DOHH2 (cell line): ENCODE results near the gene MYO10.

Source experiments
- H3F3A ChIP-seq: fragments of 200-600 bp; sonication (generic), shearing (Covaris generic); 2 replicates; pipeline ENCODE4 v1.6.0; 2016; ENCODE audit warnings: antibody characterized with exemption, mild to moderate bottlenecking; ENCODE audit not compliant: control insufficient read depth, insufficient read depth
- H3K27ac ChIP-seq: fragments of 200-600 bp; sonication (generic); 2 replicates; pipeline ENCODE4 v1.5.1; 2014; ENCODE audit warnings: low read depth, mild to moderate bottlenecking, low read length, moderate library complexity
- H3K27me3 ChIP-seq: fragments of 200-600 bp; sonication (generic); 2 replicates; pipeline ENCODE4 v1.6.1; 2014; ENCODE audit warnings: mild to moderate bottlenecking, low read length, mixed read lengths; ENCODE audit not compliant: control insufficient read depth
- H3K36me3 ChIP-seq: fragments of 200-600 bp; sonication (generic); 2 replicates; pipeline ENCODE4 v1.6.1; 2014; ENCODE audit warnings: mild to moderate bottlenecking, low read length, moderate library complexity, mixed read lengths; ENCODE audit not compliant: control insufficient read depth
- H3K4me1 ChIP-seq: fragments of 200-600 bp; sonication (generic); 2 replicates; pipeline ENCODE4 v1.6.1; 2014; ENCODE audit warnings: mild to moderate bottlenecking, low read length, mixed read lengths; ENCODE audit not compliant: control insufficient read depth
- H3K4me2 ChIP-seq: fragments of 200-600 bp; sonication (generic); 2 replicates; pipeline ENCODE4 v1.6.0; 2014; ENCODE audit warnings: mild to moderate bottlenecking, low read length, moderate library complexity
- H3K4me3 ChIP-seq: fragments of 200-600 bp; sonication (generic); 2 replicates; pipeline ENCODE4 v1.5.1; 2014; ENCODE audit warnings: mild to moderate bottlenecking, low read length, mixed read lengths
- H3K79me2 ChIP-seq: fragments of 200-600 bp; sonication (generic); 2 replicates; pipeline ENCODE4 v1.6.1; 2014; ENCODE audit warnings: mild to moderate bottlenecking, low read length, mixed read lengths; ENCODE audit not compliant: control insufficient read depth
- H3K9me2 ChIP-seq: fragments of 200-600 bp; sonication (generic); replicated peaks from 2 replicates; pipeline ENCODE4 v1.6.1; 2014; ENCODE audit warnings: mild to moderate bottlenecking, low read length, mixed read lengths; ENCODE audit not compliant: control insufficient read depth
- H3K9me3 ChIP-seq: fragments of 200-600 bp; sonication (generic); 2 replicates; pipeline ENCODE4 v1.6.1; 2014; ENCODE audit warnings: antibody characterized with exemption, low read length, mixed read lengths; ENCODE audit not compliant: control insufficient read depth, insufficient read depth
- H4K20me1 ChIP-seq: fragments of 200-600 bp; sonication (generic); 2 replicates; pipeline ENCODE4 v1.6.0; 2014; ENCODE audit warnings: low read depth, mild to moderate bottlenecking, antibody characterized with exemption, low read length, moderate library complexity; ENCODE audit not compliant: control insufficient read depth, insufficient read depth
- CTCF ChIP-seq: fragments of 200-600 bp; sonication (generic); IDR thresholded peaks from one replicate; pipeline ENCODE4 v1.5.1; 2014; ENCODE audit warnings: antibody characterized with exemption, mild to moderate bottlenecking, low read depth, low read length; ENCODE audit not compliant: poor library complexity, severe bottlenecking
- EZH2phosphoT487 ChIP-seq: fragments of 200-600 bp; sonication (generic); IDR thresholded peaks from 2 replicates; pipeline ENCODE4 v1.6.1; 2017; ENCODE audit warnings: borderline replicate concordance, mild to moderate bottlenecking, antibody characterized with exemption, low read length, moderate library complexity, mixed read lengths

Gene MYO10

GRCh38 chr5:16918891-16919671 is 17.0 kb downstream of the MYO10 start:
- Histone ChIP-seq H3K27me3 (no peaks in the 10 kb centered on the region), H3F3A (no peaks in the 10 kb centered on the region), H3K4me1 (no peaks in the 10 kb centered on the region), H3K36me3 (no peaks in the 10 kb centered on the region), H3K4me2 (no peak overlapping the region), H4K20me1 (no peaks in the 10 kb centered on the region), H3K79me2 (no peaks in the 10 kb centered on the region), H3K9me2 (no peaks in the 10 kb centered on the region), H3K27ac (no peak overlapping the region), H3K9me3 (no peaks in the 10 kb centered on the region), H3K4me3 (no peak overlapping the region)
- TF ChIP-seq EZH2phosphoT487 (no peak), CTCF (no peak)

- no peaks in the 10 kb centered on the region for H3K4me1 ChIP-seq
- H3F3A ChIP-seq: no peaks in the 10 kb centered on the region
- no peaks in the 10 kb centered on the region for H3K27me3 ChIP-seq
- no peak for TF ChIP-seq EZH2phosphoT487
- no peak for TF ChIP-seq CTCF
- no peaks in the 10 kb centered on the region for H3K9me2 ChIP-seq
- no peaks in the 10 kb centered on the region for H3K9me3 ChIP-seq
- no peaks in the 10 kb centered on the region for H3K36me3 ChIP-seq
- no peak overlapping the region for H3K4me2 ChIP-seq
- no peak overlapping the region for H3K27ac ChIP-seq
- H3K4me3 ChIP-seq: no peak overlapping the region
- H4K20me1 ChIP-seq: no peaks in the 10 kb centered on the region
- no peaks in the 10 kb centered on the region for H3K79me2 ChIP-seq
Measured at GRCh38 chr5:16918156-16918555, 17.9 kb downstream of the MYO10 start.

GRCh38 chr5:16916262-16916878 is 19.7 kb downstream of the MYO10 start:
- H3K79me2 ChIP-seq: no peaks in the 10 kb centered on the region
- no peak overlapping the region for H3K4me2 ChIP-seq
- no peaks in the 10 kb centered on the region for H3K4me1 ChIP-seq

More at GRCh38 chr5:16916262-16916878, 19.7 kb downstream of the MYO10 start:
- Histone ChIP-seq H3K9me2 (no peaks in the 10 kb centered on the region), H3K36me3 (no peaks in the 10 kb centered on the region), H3F3A (no peaks in the 10 kb centered on the region), H3K4me3 (no peak overlapping the region), H3K27me3 (no peaks in the 10 kb centered on the region), H3K9me3 (no peaks in the 10 kb centered on the region), H3K27ac (no peak overlapping the region), H4K20me1 (no peaks in the 10 kb centered on the region)
- TF ChIP-seq CTCF (no peak), EZH2phosphoT487 (no peak)
